Psoas muscle (tissue), 8 donors: ENCODE measurements around the gene AKAP6. TPM values are rescaled to one million over a fixed set of nuclear protein-coding genes. Genes with fewer than 3 reads are reported as not detected.

Experiments used
- ATAC-seq, 4 donors: fragments of 200-7000 bp; cut with Tn5 transposase; one replicate each; pipeline ENCODE4 v1.9.1; 2020; ENCODE audit warnings: moderate library complexity in 3 of 4, mild to moderate bottlenecking in 2 of 4
- DNase-seq, 2 donors: peaks; one replicate each; pipeline ENCODE4 v3.0.0-alpha.2; 2020
- H3K27ac ChIP-seq: fragments of 200-600 bp; one replicate; pipeline ENCODE4 v1.8.0; 2022
- H3K27me3 ChIP-seq, 3 donors: fragments of 200-600 bp in 1 of 3; one replicate each; pipeline versions ENCODE4 v1.6.1 to v1.8.0; 2013 to 2022; ENCODE audit warnings: low read length in 2 of 3, mild to moderate bottlenecking in 2 of 3, moderate library complexity in 1 of 3; ENCODE audit not compliant: insufficient read depth in 3 of 3
- H3K36me3 ChIP-seq, 2 donors: fragments of 200-600 bp in 1 of 2; one replicate each; pipeline versions ENCODE4 v1.6.1 to v1.8.0; 2013 to 2022; ENCODE audit warnings: low read depth in 1 of 2, mild to moderate bottlenecking in 1 of 2, moderate library complexity in 1 of 2; ENCODE audit not compliant: insufficient read depth in 1 of 2
- H3K4me1 ChIP-seq: fragments of 200-600 bp; one replicate; pipeline ENCODE4 v1.8.0; 2022
- H3K4me3 ChIP-seq: fragments of 200-600 bp; one replicate; pipeline ENCODE4 v1.8.0; 2022; ENCODE audit warnings: mild to moderate bottlenecking
- H3K9me3 ChIP-seq: fragments of 200-600 bp; one replicate; pipeline ENCODE4 v1.8.0; 2022
- CTCF ChIP-seq: fragments of 200-600 bp; IDR thresholded peaks from one replicate; pipeline ENCODE4 v1.8.0; 2022; ENCODE audit warnings: antibody characterized with exemption
- WGBS, 3 donors: extraction: QIAGEN DNeasy Blood & Tissue Kit; methylation state at CpG; one replicate each; pipeline versions ENCODE4 v1.1.6 to v1.1.7; 2013; 5-methylcytosine and 5-hydroxymethylcytosine counted together
- intact Hi-C, 2 donors: fragments of 100-400 bp; cut with DNase I; formaldehyde crosslinking; loops; one replicate each; pipeline versions ENCODE4 v1.11.0 to v1.14.2; 2022
- polyA plus RNA-seq, 3 donors: library from polyadenylated mRNA; stranded (reverse); fragments of 200-250 nt; gene quantifications; one replicate each; pipeline ENCODE4 v1.2.3, GENCODE V29; 2013
- total RNA-seq, 4 donors: library from RNA; stranded (reverse); fragmentation: NEBNext Ultra II Directional in 2 of 4; extraction: Animal tissue kit (Norgen Biotek cat#: 25700) in 2 of 4; gene quantifications; one replicate each; pipeline versions ENCODE4 v1.2.1 to v1.2.4, GENCODE V29; 2021 to 2023
- donor health status: healthy with polysubstance abuse.
- donor health status: DM: no; HTN: no; CAD: no; lungs with moderate emphysema.
- donor health status: Bipolar disorder and iron deficiency.
- donor health status: healthy.
- donor health status: DM: yes; HTN: yes; CAD: no.
- donor health status: DM: no; HTN: no; CAD: no.
- donor health status: DM: no; HTN: no; CAD: no.
- donor health status: DM: yes; HTN: yes; CAD: no.

Gene AKAP6
- total and polyA plus RNA-seq, 7 donors: 9.1 to 173 (median 113) TPM

- WGBS, 3 donors: 78 to 80% (median 79%) methylated on average over 1 of the region's 1 CpG
Measured at GRCh38 chr14:32438517-32438916, 109.4 kb downstream of the AKAP6 start.

GRCh38 chr14:32443890-32444661 lies 115.0 kb downstream of the AKAP6 start:
- H3K9me3 ChIP-seq: no peaks in the 10 kb centered on the region
- intact Hi-C loops: no loop called here
- 83 to 92% (median 92%) methylated on average over 3 of the region's 3 CpGs for WGBS, 3 donors

More at GRCh38 chr14:32438517-32438916, 109.4 kb downstream of the AKAP6 start:
- Histone ChIP-seq H3K4me3 (no peak overlapping the region), H3K9me3 (no peaks in the 10 kb centered on the region), H3K27me3 (no peaks in the 10 kb centered on the region), H3K27ac (no peak overlapping the region), H3K36me3 (peaks cover 0 to 1% of the 10 kb centered on the region in 2 donors), H3K4me1 (no peaks in the 10 kb centered on the region)
- no peak for TF ChIP-seq CTCF
- DNase-seq (no peak), ATAC-seq (no peak)
- intact Hi-C loops: no loop called here

GRCh38 chr14:32447371-32447770 lies 118.3 kb downstream of the AKAP6 start:
- 69 to 77% (median 74%) methylated on average over 3 of the region's 3 CpGs for WGBS, 3 donors
- Histone ChIP-seq H3K36me3 (no peaks in the 10 kb centered on the region), H3K9me3 (no peaks in the 10 kb centered on the region), H3K27me3 (no peaks in the 10 kb centered on the region), H3K4me3 (no peak overlapping the region), H3K4me1 (no peaks in the 10 kb centered on the region), H3K27ac (no peak overlapping the region)
- DNase-seq: no peak
- TF ChIP-seq CTCF: no peak
- intact Hi-C loops: no loop called here
- no peak for ATAC-seq

More at GRCh38 chr14:32443890-32444661, 115.0 kb downstream of the AKAP6 start:
- H3K4me3 ChIP-seq: no peak overlapping the region
- H3K27ac ChIP-seq: no peak overlapping the region
- no peaks in the 10 kb centered on the region for H3K27me3 ChIP-seq
- no peaks in the 10 kb centered on the region for H3K36me3 ChIP-seq
- ATAC-seq (no peak), DNase-seq (no peak)
- no peak for TF ChIP-seq CTCF
- H3K4me1 ChIP-seq: no peaks in the 10 kb centered on the region

- DNase-seq: no peak
- no peak for TF ChIP-seq CTCF
- Histone ChIP-seq H3K36me3 (no peaks in the 10 kb centered on the region), H3K9me3 (no peaks in the 10 kb centered on the region), H3K4me3 (no peak overlapping the region), H3K4me1 (no peaks in the 10 kb centered on the region), H3K27me3 (no peaks in the 10 kb centered on the region), H3K27ac (no peak overlapping the region)
- no peak for ATAC-seq
- intact Hi-C loops: no loop called here
- WGBS, 3 donors: 39 to 71% (median 68%) methylated on average over 1 of the region's 1 CpG
Measured at GRCh38 chr14:32449648-32450047, 120.5 kb downstream of the AKAP6 start.
